CD4-positive, alpha-beta T cell treated with Interleukin-2 at 100 ng/mL for 4 hours (primary cell): ENCODE measurements around the gene GRK2.
"Not testable (repeated sequence)": the region's sequence is repeated elsewhere in the genome, so short reads cannot be mapped to it uniquely, and the experiment has no call there.

ENCODE experiments used
- DNase-seq: peaks from one replicate; pipeline ENCODE4 v3.0.0-alpha.2; 2020; ENCODE audit warnings: low spot score

The GRK2 gene

DNA sequence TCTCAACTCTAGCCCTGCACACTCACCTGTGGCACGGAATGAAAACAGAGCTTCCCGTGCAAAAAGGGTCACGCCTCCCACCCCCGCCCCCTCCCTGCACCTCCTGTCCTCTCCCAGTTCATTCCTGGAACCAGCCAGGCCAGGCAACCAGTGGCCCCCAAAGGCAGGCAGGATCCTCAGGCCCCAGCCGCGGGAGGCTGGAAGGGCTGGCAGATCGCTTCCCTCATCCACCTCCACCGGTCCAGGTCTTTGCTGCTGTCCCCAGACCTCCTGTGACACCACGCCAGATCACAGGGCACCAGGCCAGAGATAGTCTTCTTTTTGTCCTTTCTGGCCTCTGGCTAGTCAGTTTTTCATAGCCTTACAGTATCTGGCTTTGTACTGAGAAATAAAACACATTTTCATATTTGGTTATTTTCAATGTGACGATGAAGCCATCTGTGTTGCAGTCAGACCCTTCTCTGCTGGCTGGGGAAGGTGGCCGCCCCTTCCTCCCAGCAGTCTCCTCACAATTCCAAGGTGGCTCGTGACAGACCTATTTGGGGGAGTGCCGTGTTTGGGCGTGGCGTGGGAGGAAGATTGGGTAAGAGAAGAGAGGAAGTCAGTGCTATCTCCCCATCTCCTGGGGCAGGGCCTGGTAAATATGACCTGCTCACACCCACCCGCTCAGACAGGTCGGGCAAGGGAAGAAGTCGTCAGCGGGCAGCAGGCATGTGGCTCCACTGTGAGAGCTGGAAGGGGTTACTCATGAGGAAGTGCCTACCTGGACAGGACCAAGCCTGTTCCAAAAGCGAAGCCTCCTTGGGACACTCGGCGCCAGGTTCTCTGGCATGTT lies 46.1 kb downstream of the GRK2 start:
- DNase-seq, result peak; percentile 55

DNA sequence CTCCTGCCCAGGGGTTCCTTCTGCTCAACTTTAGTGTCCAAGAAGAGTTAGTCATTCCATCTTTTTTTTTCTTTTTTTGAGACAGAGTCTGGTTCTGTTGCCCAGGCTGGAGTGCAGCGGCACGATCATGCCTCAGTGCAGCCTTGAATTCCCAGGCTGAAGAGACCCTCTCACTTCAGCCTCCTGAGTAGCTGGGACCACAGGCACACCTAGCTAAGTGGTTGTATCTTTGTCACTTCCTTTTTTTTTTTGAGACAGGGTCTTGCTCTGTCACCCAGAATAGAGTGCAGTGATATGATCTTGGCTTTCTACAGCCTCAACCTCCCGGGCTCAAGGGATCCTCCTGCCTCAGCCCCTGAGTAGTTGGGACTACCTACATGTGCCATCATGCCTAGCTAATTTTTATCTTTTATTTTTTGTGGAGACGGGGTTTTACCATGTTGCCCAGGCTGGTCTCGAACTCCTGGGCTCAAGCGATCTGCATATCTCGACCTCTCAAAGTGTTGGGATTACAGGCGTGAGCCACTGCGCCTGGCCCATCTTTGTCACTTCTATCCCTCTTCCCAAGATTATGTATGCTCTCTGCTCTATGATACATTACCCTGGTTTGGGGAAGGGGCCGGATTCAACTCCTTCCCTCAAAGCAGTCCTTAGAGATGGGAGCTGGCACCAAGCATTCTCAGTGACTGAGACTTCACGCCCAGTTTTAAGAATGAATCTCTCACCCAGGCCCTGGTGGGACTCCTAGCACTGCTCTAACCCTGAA lies 47.0 kb downstream of the GRK2 start:
- DNase-seq, result no peak

DNA sequence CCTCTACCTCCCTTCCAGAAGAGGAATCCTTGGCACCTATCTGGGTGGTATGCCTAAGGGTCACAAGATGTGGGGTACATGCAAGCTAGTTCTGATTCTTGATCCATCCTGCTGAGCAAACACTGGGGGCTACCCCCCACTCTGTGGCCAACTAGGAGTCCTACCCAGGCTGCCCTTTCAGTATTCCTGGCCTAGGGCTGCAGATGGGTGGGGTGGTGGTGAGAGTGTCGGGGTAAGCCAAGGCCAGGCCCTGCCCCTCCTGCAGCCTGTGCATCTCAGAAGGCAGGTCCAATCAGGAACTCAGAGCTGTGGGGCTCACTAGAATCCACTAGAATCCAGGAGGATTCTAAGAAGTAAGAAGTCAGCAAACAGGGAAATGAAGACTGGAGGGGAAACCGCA lies 47.9 kb downstream of the GRK2 start:
- no peak for DNase-seq

DNA sequence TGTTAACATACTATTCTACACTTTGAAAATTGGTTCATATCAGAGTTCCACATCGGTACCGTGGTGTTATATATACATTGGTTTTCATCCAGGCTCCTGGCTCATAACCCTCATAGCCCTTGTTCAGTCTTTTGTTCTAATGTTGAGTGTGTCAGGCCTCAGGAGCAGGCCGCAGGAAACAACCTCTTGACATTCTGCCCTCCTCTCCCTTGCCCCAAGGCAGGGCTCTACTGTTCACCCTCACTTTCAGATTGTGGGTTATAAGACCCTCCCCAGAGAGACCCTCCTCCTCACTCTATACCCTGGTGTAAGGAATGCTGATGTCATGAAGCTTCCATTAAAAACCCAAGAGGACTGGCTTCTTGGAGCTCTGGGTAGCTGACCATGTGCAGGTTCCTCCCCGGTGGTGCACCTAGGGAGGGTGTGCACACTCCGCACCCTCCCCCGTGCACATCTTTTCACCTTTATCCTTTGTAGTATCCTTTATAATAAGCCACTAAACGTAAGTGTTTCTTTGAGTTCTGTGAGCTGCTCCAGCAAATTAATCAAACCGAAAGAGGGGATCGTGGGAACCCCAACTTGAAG lies 49.1 kb downstream of the GRK2 start:
- DNase-seq, result no peak

DNA sequence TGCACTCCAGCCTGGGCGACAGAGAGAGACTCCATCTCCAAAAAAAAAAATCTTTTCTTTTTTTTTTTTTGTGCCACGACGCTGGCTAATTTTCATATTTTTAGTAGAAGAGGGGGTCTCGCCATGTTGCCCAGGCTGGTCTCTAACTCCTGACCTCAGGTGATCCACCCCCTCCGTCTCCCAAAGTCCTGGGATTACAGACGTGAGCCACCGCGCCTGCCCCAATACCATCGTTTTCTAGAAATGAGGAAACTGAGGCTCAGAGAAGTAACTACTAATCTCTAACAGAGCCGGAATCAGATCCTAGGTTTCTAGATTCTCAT lies 50.6 kb downstream of the GRK2 start:
- no peak for DNase-seq

DNA sequence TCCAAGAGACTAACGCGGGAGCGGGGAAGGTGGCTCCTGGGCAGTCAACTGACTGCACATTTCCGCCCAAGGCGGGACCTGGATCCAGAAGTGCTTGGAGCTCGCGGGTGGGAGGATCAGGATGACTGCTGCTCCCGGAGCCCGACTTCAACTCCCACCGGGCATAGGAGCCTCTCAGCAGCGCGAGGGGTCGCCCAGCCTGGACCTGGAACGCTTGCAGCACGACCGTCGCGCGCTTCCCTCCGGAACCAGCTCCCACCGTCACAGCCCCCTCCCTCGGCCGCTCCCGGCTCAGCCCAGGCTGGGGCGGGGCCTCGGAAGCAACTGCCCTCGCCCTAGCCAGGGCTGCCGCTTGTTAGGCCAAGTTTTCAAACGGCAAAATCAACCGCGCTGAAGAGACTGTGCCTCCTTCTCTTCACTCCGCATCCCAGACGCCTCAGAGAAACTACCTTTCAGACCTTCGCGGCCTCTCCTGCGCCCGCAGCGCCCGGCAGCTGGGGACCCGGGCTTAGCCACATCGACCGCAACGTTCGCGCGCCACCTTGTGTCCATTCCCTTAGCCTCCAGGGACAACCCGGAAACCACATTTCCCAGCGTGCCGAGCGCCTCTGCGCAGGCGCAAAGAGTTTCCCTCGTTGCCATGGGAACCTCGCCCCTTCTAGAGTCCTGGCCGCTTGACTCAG lies 51.1 kb downstream of the GRK2 start:
- peak; percentile 99 for DNase-seq

DNA sequence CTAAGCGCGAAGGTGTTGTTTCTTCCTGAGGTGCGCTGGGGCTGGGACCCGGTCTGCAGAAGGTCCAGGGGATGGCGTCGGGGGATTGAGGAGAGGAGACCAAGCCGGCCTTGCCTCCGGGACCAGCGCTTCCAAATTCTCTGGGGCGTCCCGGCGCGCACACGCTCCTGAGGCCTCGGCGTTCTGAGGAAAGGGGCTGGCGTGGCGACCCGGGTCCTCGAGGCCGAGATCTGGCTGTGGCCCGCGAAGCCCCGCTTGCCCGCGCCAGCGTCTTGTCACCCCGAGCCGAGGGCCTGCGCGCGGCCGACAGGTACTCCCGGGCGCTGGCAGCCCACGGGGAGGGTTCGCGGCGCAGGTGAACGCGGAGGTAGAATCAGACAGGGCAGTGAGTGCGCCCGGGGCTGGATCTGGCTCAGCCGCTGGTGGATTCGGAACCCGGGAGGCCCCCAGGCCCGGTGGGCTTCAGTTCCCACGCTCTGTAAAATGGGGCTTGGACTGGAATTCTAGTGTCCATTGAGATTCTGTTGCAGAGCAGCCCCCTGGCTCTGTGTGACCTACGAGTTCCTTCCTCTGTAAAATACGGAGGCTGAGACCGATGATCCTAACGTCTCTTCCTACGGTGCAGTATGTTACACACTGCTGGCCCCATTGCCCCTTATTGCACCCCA lies 51.7 kb downstream of the GRK2 start:
- no peak for DNase-seq

DNA sequence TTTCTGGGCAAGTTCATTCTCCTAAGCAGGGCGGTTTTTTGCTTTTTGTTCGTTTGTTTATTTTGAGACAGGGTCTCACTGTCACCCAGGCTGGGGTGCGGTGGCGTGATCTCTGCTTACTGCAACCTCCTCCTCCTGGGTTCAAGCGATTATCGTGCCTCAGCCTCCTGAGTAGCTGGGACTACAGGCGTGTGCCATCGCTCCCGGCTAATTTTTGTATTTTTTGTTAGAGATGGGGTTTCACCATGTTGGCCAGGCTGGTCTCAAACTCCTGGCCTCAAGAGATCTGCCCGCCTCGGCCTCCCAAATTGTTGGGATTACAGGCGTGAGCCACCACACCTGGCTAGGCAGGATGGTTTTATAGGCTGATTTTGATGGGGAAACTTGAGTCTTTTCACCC lies 52.6 kb downstream of the GRK2 start:
- not testable (repeated sequence) for DNase-seq

DNA sequence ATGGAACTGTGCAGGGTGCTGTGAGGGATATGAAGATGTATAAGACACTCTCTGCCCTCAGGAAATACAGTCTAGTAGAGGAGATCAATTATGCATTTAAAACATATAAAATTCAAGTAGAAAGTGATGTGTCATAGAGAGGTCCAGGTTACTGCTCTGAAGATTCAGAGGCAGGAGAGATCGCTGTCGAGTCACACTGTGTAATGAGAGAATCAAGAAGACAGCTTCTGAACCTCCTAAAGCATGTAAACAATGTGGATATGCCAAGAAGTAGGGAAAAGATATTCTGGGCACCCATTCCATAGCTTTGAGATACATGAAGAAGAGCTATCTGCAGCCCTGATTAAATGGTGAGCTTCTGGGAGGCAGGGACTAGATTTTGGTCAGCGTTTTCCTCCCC lies 53.7 kb downstream of the GRK2 start:
- DNase-seq, result no peak

DNA sequence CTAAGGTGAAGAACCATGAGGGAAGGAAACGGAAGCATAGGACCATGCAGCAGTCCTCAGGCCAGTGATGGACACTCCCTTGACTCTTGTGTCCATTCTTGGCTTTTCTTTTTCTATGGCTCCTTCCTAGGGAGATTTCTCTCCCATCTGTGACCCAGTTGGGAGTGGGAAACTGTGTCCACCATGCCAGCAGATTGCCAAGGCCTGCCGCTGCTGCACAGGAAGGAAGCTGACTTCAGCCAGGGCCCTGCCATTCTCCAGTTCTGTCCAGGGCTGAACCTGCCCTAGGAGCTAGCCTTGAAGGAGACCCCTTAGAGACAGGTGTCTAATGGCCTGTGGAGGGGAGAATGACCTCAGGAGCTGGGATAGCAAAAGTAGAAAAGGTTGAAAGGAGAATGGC lies 54.4 kb downstream of the GRK2 start:
- no peak for DNase-seq

DNA sequence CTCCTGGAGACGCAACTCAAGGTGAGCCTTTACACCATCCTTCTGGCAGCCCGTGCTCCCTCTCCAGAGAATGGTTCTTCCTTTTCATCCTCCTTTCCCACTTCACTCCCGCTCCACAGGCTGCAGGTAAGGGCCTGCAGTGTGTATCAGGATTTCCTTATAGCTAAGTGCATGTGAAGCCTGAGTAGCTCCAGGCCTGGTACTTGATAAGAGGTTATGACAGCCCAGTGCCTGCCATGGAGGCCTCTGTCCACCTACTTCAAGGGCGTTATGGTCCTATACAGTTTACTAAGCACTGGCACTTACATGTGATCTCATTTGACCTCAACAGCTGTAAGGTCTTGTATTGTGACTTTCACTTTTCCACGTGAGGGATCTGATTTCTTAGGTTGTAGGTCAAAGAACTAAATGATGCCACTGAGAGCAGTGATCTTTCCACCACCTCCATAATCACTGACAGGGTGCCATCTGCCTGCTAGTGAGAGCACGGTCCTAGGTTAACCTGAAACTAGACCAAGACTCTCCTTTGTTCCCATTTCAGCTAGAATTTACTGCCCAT lies 55.1 kb downstream of the GRK2 start:
- DNase-seq, result no peak

DNA sequence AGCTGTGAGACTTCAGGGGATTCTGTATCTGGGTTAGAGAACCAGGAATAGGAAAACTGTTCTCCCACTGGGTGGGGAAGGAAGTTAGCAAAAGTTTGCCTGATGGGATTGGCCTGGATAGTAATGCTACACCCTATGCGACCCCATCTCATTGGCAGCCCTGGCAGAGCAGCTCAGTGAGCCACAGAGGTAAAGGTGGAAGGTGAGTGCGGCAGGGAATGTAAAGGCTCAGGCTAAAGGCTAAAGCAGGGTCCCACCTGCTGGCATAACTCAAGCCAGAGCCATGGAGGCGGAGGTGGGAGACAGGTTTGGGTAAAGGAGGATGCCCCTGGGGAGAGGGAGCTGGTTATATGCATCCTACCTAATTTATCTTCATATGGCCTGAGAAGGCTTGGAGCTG lies 55.8 kb downstream of the GRK2 start:
- no peak for DNase-seq

DNA sequence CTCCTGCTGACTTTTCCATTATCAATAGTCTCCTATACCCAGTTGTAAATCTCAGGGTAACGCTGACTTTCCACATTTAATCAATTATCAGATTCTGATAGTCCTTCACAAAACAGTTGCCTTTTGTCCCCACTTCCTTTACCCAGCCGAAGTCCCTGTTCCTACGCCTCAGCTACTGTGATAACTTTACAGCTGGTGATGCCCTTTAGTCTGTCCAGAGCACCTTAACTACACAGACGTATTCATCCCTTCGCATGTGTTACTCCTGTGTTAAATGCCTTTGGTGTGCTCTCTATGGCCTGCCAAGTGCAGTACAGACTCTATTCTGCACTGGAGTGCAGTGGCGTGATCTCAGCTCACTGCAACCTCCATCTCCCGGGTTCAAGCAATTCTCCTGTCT lies 57.3 kb downstream of the GRK2 start:
- DNase-seq, result no peak

DNA sequence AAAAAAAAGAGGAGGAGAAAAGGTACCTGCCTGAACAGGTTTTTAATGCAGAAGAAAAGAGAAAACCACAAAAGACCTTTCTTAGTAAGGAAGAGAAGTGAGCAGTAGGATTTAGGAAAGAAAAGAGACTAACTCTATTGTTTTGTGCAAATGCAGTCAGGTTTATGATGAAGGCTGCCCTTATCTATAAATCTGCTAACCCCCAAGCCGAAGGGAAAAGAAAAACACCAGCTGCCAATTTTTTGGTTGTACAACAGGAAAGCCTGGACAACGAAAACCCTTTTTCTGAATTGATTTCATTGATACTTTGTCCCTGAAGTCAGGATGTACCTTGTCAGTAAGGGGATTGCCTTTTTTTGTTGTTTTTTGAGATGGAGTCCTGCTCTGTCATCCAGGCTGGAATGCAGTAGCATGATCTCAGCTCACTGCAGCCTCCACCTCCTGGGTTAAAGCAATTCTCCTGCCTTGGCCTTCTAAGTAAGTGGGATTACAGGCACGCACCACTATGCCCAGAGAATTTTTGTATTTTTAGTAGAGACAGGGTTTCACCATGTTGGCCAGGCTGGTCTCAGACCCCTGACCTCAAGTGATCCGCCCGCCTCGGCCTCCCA lies 65.9 kb downstream of the GRK2 start:
- DNase-seq, result no peak
